OCI-LY1 (cell line): ENCODE data around the gene SNX12.

Source experiments
- H2AFZ ChIP-seq: fragments of 200-600 bp; sonication (generic), shearing (Covaris generic); 2 replicates; pipeline ENCODE4 v1.6.0; 2014; ENCODE audit warnings: antibody characterized with exemption, mild to moderate bottlenecking, low read length
- H3F3A ChIP-seq: fragments of 200-600 bp; sonication (generic), shearing (Covaris generic); 2 replicates; pipeline ENCODE4 v1.6.0; 2014; ENCODE audit warnings: mild to moderate bottlenecking, antibody characterized with exemption, low read length, moderate library complexity; ENCODE audit not compliant: insufficient read depth
- H3K27ac ChIP-seq: fragments of 200-600 bp; sonication (generic); 2 replicates; pipeline ENCODE4 v1.5.1; 2014; ENCODE audit warnings: low read length, mixed run types, mild to moderate bottlenecking, low read depth; ENCODE audit not compliant: poor library complexity, severe bottlenecking
- H3K27me3 ChIP-seq: fragments of 200-600 bp; sonication (generic); 2 replicates; pipeline ENCODE4 v1.6.0; 2014; ENCODE audit warnings: antibody characterized with exemption, mild to moderate bottlenecking, low read length, moderate library complexity; ENCODE audit not compliant: insufficient read depth
- H3K36me3 ChIP-seq: fragments of 200-600 bp; sonication (generic); 2 replicates; pipeline ENCODE4 v1.6.1; 2014; ENCODE audit warnings: mild to moderate bottlenecking, antibody characterized with exemption, low read length, moderate library complexity, mixed read lengths; ENCODE audit not compliant: insufficient read depth
- H3K4me1 ChIP-seq: fragments of 200-600 bp; sonication (generic); 2 replicates; pipeline ENCODE4 v1.5.1; 2014; ENCODE audit warnings: mild to moderate bottlenecking, low read length, moderate library complexity; ENCODE audit not compliant: insufficient read depth, severe bottlenecking
- H3K4me2 ChIP-seq: fragments of 200-600 bp; sonication (generic), shearing (Covaris generic); 2 replicates; pipeline ENCODE4 v1.6.1; 2014; ENCODE audit warnings: low read length
- H3K4me3 ChIP-seq: fragments of 200-600 bp; sonication (generic); 2 replicates; pipeline ENCODE4 v1.5.1; 2014; ENCODE audit warnings: low read length, low read depth, mild to moderate bottlenecking, mixed read lengths; ENCODE audit not compliant: poor library complexity, severe bottlenecking
- H3K79me2 ChIP-seq: fragments of 200-600 bp; shearing (Covaris generic); 2 replicates; pipeline ENCODE4 v1.6.1; 2016; ENCODE audit warnings: mixed run types, low read length, mixed read lengths; ENCODE audit not compliant: insufficient read depth
- H3K9ac ChIP-seq: fragments of 200-600 bp; sonication (generic), shearing (Covaris generic); 2 replicates; pipeline ENCODE4 v1.6.1; 2014; ENCODE audit warnings: mild to moderate bottlenecking, low read length, mixed read lengths
- H3K9me2 ChIP-seq: fragments of 200-600 bp; sonication (generic), shearing (Covaris generic); 2 replicates; pipeline ENCODE4 v1.6.1; 2014; ENCODE audit warnings: low read depth, mild to moderate bottlenecking, low read length, mixed read lengths
- H3K9me3 ChIP-seq: fragments of 200-600 bp; shearing (Covaris generic); 2 replicates; pipeline ENCODE4 v1.6.1; 2014; ENCODE audit warnings: low read length, mixed read lengths
- H4K20me1 ChIP-seq: fragments of 200-600 bp; sonication (generic), shearing (Covaris generic); 2 replicates; pipeline ENCODE4 v1.6.0; 2016; ENCODE audit warnings: mild to moderate bottlenecking, low read length; ENCODE audit not compliant: insufficient read depth
- CTCF ChIP-seq: fragments of 200-600 bp; sonication (generic), shearing (Covaris generic); IDR thresholded peaks from 2 replicates; pipeline ENCODE4 v1.5.1; 2017; ENCODE audit warnings: mild to moderate bottlenecking, antibody characterized with exemption, low read length, moderate library complexity, mixed read lengths
- EZH2 ChIP-seq: fragments of 200-600 bp; sonication (generic), shearing (Covaris generic); IDR thresholded peaks from 2 replicates; pipeline ENCODE4 v1.8.0; 2017; ENCODE audit warnings: borderline replicate concordance, mixed run types, mild to moderate bottlenecking, antibody characterized with exemption, low read length, moderate library complexity, mixed read lengths

SNX12 gene

GRCh38 chrX:71107245-71107644, 39.1 kb upstream of the SNX12 start:
- H4K20me1 ChIP-seq, result no peaks in the 10 kb centered on the region
- H3F3A ChIP-seq, result no peaks in the 10 kb centered on the region
- H3K27me3 ChIP-seq, result no peaks in the 10 kb centered on the region
- H3K4me1 ChIP-seq, result peaks cover 46% of the 10 kb centered on the region
- no peak overlapping the region for H3K4me3 ChIP-seq
- no peak for TF ChIP-seq EZH2
- no peak for TF ChIP-seq CTCF
- H3K9me3 ChIP-seq, result no peaks in the 10 kb centered on the region
- H2AFZ ChIP-seq, result no peak overlapping the region
- H3K4me2 ChIP-seq, result no peak overlapping the region
- H3K9me2 ChIP-seq, result no peaks in the 10 kb centered on the region
- no peaks in the 10 kb centered on the region for H3K79me2 ChIP-seq
- H3K27ac ChIP-seq, result no peak overlapping the region
- peaks cover 24% of the 10 kb centered on the region for H3K36me3 ChIP-seq
- no peak overlapping the region for H3K9ac ChIP-seq

GRCh38 chrX:71106427-71106826, 38.3 kb upstream of the SNX12 start, which contains the start of gene CXorf65:
Gene CXorf65, minus strand, starts transcription at chrX:71106740. Its CDS starts 184 bp downstream, at chrX:71106556.
- H3K27ac ChIP-seq, result no peak within 1 kb of the TSS
- no peaks in the 10 kb centered on the region for H3K79me2 ChIP-seq
- peaks cover 24% of the 10 kb centered on the region for H3K36me3 ChIP-seq
- H3K4me3 ChIP-seq, result no peak within 1 kb of the TSS
- no peaks in the 10 kb centered on the region for H3K9me3 ChIP-seq
- H3K4me2 ChIP-seq, result no peak within 1 kb of the TSS
- no peaks in the 10 kb centered on the region for H3K9me2 ChIP-seq
- H3K27me3 ChIP-seq, result no peaks in the 10 kb centered on the region
- TF ChIP-seq CTCF (no peak), EZH2 (no peak)
- no peak within 1 kb of the TSS for H2AFZ ChIP-seq
- H4K20me1 ChIP-seq, result no peaks in the 10 kb centered on the region
- peaks cover 38% of the 10 kb centered on the region for H3K4me1 ChIP-seq
- H3F3A ChIP-seq, result no peaks in the 10 kb centered on the region
- H3K9ac ChIP-seq, result no peak within 1 kb of the TSS

GRCh38 chrX:71105628-71106027, 37.5 kb upstream of the SNX12 start:
- Histone ChIP-seq H3K4me3 (no peak overlapping the region), H3K27me3 (no peaks in the 10 kb centered on the region), H2AFZ (no peak overlapping the region), H3F3A (no peaks in the 10 kb centered on the region), H3K9me3 (no peaks in the 10 kb centered on the region), H3K79me2 (no peaks in the 10 kb centered on the region), H3K9me2 (no peaks in the 10 kb centered on the region), H3K4me1 (peaks cover 30% of the 10 kb centered on the region), H3K27ac (no peak overlapping the region), H3K9ac (no peak overlapping the region), H4K20me1 (no peaks in the 10 kb centered on the region), H3K36me3 (peaks cover 24% of the 10 kb centered on the region), H3K4me2 (no peak overlapping the region)
- TF ChIP-seq EZH2 (no peak), CTCF (no peak)
